Left renal cortex interstitium (tissue), 4 donors: ENCODE measurements around the gene TMEM223. TPM values are rescaled to one million over a fixed set of nuclear protein-coding genes. Genes with fewer than 3 reads are reported as not detected.
"Not testable (repeated sequence)": the region's sequence is repeated elsewhere in the genome, so short reads cannot be mapped to it uniquely, and the experiment has no call there.

Source experiments
- DNase-seq, 4 donors: peaks; one replicate each; pipeline ENCODE4 v3.0.0-alpha.2; 2013; ENCODE audit warnings: low read depth in 4 of 4, low spot score in 2 of 4, missing footprints in 1 of 4
- polyA plus RNA-seq, 4 donors: library from polyadenylated mRNA; unstranded; fragments of 120-200 nt; gene quantifications; one replicate each; pipeline ENCODE4 v1.2.1, GENCODE V29; 2013; ENCODE audit not compliant: insufficient read length in 4 of 4

TMEM223 gene
- polyA plus RNA-seq, 4 donors, result 25.2 to 36.2 (median 29.6) TPM

DNA sequence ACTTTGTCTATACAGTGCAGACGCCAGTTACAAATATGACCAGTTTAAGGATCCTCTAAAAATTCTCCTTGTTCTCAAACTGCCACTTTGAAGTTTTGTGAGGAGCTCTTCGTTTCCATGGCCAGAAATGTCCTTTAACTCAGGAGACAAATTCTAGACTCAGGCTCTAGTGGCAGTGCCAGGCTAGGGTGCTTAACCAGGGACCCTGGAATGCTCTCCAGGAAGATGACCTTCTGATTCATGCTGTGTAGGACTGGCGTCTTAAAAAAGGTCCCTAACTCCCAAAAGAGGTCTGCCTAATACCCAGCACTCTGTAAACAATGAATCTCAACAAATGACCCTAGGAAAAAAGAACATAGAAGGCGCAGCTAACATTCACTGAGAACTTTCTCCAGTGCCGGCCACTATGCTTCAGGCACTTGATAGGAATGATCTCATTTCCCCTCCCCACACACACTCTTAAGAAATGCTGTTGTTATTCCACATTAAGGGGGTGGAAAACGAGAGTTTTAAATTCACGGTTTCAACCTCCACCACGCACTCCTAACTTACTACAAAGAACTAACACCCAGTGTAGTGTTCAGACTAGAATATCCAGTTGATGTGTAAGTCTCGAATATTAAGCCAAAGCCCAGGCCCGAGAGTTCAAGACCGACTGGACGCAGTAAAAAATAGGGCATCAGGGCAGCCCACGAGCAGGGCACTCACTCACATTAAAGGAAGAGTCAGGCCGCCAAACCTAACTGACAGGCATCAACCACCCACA, 12.7 kb upstream of the TMEM223 start:
- no peak for DNase-seq

GRCh38 chr11:62801071-62801470, 9.3 kb upstream of the TMEM223 start:
- DNase-seq, result no peak

DNA sequence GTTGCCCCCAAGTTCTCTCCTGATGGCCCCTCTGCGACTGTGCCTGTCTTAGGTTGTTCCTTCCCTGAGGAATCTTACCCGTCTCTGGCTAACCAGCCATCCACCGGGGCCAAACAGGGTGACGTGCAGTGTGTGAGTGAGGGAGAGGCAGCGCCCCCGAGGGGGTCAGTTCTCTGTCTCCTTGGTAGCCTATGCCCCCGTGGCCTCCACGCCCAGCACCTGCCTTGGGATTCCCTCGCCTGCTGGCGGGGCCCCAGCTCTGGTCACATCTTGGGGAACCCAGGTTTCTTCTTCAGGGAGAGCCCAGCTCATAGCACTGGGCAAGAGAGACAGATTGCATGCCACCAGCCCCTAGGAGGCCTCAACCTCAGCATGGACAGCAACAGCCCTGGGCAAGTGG, 7.7 kb upstream of the TMEM223 start:
- no peak for DNase-seq

- no peak for DNase-seq
Measured at GRCh38 chr11:62796281-62796680, 4.5 kb upstream of the TMEM223 start.

- DNase-seq, result no peak
Measured at GRCh38 chr11:62794201-62794775, 2.5 kb upstream of the TMEM223 start.

DNA sequence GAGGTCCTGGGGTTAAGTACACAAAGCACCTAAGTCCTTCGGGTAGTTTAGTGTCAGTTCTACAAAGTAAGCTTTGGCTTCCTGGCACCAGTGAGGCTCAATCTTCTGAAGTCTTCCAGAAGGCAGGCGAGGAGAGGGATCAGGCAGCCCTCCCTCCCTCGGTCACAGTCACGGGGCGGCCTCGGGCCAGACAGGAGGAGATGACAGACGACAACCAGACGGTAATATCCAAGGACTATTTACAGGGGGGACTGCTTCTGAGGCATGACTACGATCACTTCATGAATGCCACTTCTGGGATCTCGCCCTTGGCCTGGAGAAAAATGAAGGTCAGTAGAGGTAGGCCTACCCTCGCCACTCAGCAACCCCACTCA, 383 bp upstream of the TMEM223 start:
- DNase-seq, result no peak

GRCh38 chr11:62789576-62789975, 2.2 kb downstream of the TMEM223 start:
- DNase-seq, result no peak

DNA sequence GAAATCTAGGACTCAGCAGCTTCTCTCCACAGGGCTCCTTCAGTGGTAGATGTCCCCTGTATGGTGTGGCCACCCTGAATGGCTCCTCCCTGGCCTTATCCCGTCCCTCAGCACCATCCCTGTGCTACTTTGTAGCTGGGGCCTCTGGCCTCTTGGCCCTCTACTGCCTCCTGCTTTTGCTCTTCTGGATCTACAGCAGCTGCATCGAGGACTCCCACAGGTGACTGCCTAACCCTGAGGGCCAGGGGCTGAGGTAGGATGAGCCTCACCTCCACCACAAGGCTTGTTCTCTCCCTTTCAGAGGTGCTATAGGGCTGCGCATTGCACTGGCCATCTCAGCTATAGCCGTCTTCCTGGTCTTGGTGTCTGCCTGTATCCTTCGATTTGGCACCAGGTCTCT, 2.8 kb downstream of the TMEM223 start:
- DNase-seq, result no peak

- DNase-seq, result peak; percentile 94 to 98 (median 97)
Measured at GRCh38 chr11:62787005-62787759, 4.6 kb downstream of the TMEM223 start, which contains the start of gene TMEM179B. Gene TMEM179B, plus strand, starts transcription at chr11:62787402. Its CDS starts 30 bp downstream, at chr11:62787432.

DNA sequence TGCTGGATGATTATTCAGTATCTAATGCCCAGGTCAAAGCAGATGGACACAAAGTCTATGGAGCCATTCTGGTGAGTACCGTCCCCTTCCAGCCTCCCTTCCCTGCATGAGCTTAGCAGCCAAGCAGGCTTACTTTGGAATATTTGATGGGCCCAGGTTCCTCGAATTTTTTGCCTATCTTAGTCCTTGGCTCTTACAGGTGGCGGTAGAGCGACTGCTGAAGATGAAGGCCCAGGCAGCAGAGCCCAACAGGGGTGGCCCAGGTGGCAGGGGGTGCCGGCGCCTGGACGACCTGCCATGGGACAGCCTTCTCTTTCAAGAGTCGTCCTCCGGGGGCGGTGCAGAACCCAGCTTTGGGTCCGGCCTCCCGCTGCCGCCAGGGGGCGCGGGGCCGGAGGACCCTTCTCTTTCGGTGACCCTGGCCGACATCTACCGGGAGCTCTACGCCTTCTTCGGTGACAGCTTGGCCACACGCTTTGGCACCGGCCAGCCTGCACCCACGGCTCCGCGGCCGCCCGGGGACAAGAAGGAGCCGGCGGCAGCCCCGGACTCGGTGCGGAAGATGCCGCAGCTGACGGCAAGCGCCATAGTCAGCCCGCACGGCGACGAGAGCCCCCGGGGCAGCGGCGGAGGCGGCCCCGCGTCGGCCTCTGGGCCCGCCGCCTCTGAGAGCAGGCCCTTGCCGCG, 5.3 kb downstream of the TMEM223 start:
- peak in 3 of 4 donors; percentile 81 to 89 (median 84) for DNase-seq

DNA sequence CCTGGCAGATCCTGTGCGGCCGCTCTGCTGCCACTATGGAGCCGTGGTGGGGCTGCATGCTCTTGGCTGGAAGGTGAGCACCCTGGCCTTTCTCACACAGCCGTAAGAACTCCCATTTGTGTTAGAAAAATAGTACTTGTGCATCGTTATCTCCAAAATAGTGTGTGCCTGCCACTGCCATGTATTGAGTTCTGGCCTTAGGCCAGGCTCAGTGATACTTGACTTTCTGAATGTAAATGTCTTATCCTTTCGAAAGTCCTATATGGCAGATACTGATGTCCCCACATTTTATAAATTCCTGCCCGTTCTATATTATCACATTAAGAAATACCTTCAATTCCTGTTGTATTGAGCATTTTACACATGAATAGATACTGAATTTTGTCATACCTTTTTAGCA, 9.1 kb downstream of the TMEM223 start:
- DNase-seq, result no peak

DNA sequence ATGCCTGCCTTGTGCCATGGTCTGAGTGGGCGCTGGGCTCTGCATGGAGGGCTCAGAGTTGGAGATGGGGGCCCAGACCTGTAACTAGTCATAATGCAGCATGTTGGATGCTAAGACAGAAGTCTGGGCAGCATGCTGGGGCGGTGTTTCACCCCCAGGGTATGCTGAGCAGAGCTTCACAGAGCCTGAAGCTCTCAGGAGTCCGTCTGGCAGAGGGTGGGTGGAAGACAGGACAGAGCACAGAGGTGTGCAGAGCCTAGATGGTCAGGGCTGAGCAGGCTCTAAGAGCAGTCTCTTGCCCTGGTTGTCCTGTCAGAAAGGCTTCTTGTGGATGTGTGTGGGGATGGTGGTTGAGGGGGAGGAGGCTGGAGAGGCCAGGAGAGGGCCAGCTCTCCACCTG, 13.4 kb downstream of the TMEM223 start:
- no peak for DNase-seq

DNA sequence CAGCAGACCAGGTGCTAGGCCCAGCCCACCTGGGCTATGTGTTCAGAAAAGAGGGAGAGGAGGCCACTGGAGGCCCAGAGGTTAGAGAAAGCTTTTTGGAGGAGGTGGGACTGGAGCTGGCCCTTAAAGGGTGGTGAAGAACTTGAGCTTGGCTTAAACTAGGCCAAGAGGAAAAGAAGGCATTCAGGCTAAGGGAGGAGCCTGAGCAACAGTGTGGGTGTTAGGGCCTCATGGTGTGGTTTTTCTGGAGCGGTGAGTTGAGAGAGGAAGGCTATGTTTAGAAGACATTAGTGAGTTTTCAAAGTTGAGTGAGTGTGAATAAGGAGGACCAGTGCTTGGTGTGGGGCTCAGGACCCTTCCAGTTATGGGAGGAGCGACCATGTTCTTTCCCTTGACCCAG, 14.4 kb downstream of the TMEM223 start:
- no peak for DNase-seq

- no peak for DNase-seq
Measured at GRCh38 chr11:62775646-62776045, 16.2 kb downstream of the TMEM223 start.

DNA sequence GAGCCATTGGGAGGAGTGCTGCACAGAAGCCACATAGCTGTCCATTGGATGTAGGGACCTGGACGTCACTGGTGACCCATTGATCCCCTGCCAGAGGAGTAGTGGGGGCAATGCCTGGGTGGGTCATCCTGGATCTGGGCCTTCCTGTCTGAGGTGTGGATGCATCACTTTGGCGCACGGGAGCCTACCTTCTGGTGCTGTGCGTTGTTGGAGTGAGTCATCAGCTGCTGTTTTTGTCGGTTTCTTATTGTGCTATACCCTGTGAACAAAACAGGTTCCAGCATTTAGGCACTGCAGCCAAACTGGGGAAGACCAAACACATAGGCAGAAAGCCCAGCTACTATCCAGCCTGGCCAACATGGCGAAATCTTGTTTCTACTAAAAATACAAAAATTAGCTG, 17.4 kb downstream of the TMEM223 start:
- DNase-seq, result no peak

- peak; percentile 90 to 96 (median 92) for DNase-seq
Measured at GRCh38 chr11:62771144-62772021, 20.4 kb downstream of the TMEM223 start, which contains the start of gene TAF6L. Gene TAF6L, plus strand, starts transcription at chr11:62771396. Its CDS starts 4,388 bp downstream, at chr11:62775784.

GRCh38 chr11:62770778-62771143, 21.0 kb downstream of the TMEM223 start:
- peak in 1 of 4 donors; percentile 82 for DNase-seq

DNA sequence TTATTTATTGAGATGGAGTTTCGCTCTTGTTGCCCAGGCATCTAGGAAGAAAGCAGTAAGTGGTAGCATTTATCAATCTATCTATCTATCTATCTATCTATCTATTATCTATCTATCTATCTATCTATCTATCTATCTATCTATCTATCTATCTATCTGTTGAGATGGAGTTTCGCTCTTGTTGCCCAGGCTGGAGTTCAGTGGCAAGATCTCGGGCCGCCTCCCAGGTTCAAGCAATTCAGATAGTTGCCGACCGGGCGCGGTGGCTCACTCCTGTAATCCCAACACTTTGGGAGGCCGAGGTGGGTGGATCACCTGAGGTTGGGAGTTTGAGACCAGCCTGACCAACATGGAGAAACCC, 31.0 kb downstream of the TMEM223 start:
- not testable (repeated sequence) for DNase-seq

GRCh38 chr11:62757846-62758788, 33.7 kb downstream of the TMEM223 start:
- no peak for DNase-seq
